GM23338 (cell line): ENCODE results near the gene NOX5.

Experiments used
- CREB1 ChIP-seq: fragments of 250-450 bp; sonication (Bioruptor Pico); IDR thresholded peaks from 2 replicates; pipeline ENCODE4 v1.5.0; 2020; ENCODE audit warnings: low read depth, mild to moderate bottlenecking, moderate library complexity
- CTCF ChIP-seq, 2 experiments: fragments of 200-600 bp in 1 of 2; sonication (generic) in 1 of 2; conservative IDR thresholded peaks; 2 replicates each; pipeline versions ENCODE4 v1.5.1 to v1.6.1; 2016 to 2017; ENCODE audit warnings: antibody characterized with exemption in 2 of 2, low read depth in 2 of 2, mild to moderate bottlenecking in 2 of 2, moderate library complexity in 1 of 2
- ETS1 ChIP-seq: IDR thresholded peaks from 2 replicates; pipeline ENCODE4 v1.6.1; 2016; ENCODE audit warnings: antibody characterized with exemption
- EZH2 ChIP-seq: fragments of 200-600 bp; sonication (generic); IDR thresholded peaks from one replicate; pipeline ENCODE4 v1.8.0; 2017; ENCODE audit warnings: antibody characterized with exemption, mild to moderate bottlenecking, low read depth; ENCODE audit not compliant: unreplicated experiment
- EZH2phosphoT487 ChIP-seq: fragments of 200-600 bp; sonication (generic); IDR thresholded peaks from one replicate; pipeline ENCODE4 v1.8.1; 2018; ENCODE audit warnings: antibody characterized with exemption; ENCODE audit not compliant: unreplicated experiment
- JUNB ChIP-seq: IDR thresholded peaks from one replicate; pipeline ENCODE4 v1.6.1; 2016; ENCODE audit warnings: antibody characterized with exemption; ENCODE audit not compliant: unreplicated experiment
- NANOG ChIP-seq: IDR thresholded peaks from 2 replicates; pipeline ENCODE4 v1.6.1; 2016; ENCODE audit warnings: antibody characterized with exemption, borderline replicate concordance
- POLR2AphosphoS5 ChIP-seq: IDR thresholded peaks from 2 replicates; pipeline ENCODE4 v1.6.1; 2016; ENCODE audit warnings: antibody characterized with exemption, low read depth
- REST ChIP-seq: IDR thresholded peaks from one replicate; pipeline ENCODE4 v1.6.1; 2018; ENCODE audit warnings: antibody characterized with exemption; ENCODE audit not compliant: unreplicated experiment
- STAT1 ChIP-seq: IDR thresholded peaks from one replicate; pipeline ENCODE4 v1.6.1; 2016; ENCODE audit warnings: antibody characterized with exemption; ENCODE audit not compliant: unreplicated experiment
- ZNF114 ChIP-seq: fragments of 250-450 bp; sonication (Bioruptor Pico); IDR thresholded peaks from 2 replicates; pipeline ENCODE4 v1.5.0; 2020; ENCODE audit warnings: mild to moderate bottlenecking, moderate library complexity
- ZNF331 ChIP-seq: fragments of 250-450 bp; sonication (Bioruptor Pico); IDR thresholded peaks from 2 replicates; pipeline ENCODE4 v1.5.0; 2020; ENCODE audit warnings: low read depth, mild to moderate bottlenecking, moderate library complexity
- ZNF462 ChIP-seq: fragments of 250-450 bp; sonication (Bioruptor Pico); IDR thresholded peaks from 2 replicates; pipeline ENCODE4 v1.5.0; 2020; ENCODE audit warnings: mild to moderate bottlenecking, moderate library complexity

GRCh38 chr15:69011641-69012040 lies 2.9 kb upstream of the NOX5 start:
- TF ChIP-seq CTCF (conservative IDR thresholded peaks at IDR 0.05; ENCODE audit: low read depth in 2 of 2) (no peak), EZH2phosphoT487 (no peak), JUNB (no peak), ZNF114 (CRISPR knock-in tag) (no peak), ZNF331 (CRISPR knock-in tag) (no peak), REST (no peak), EZH2 (no peak), NANOG (no peak), POLR2AphosphoS5 (no peak), CREB1 (no peak), ETS1 (no peak), STAT1 (no peak), ZNF462 (CRISPR knock-in tag) (no peak)
